M059J (cell line): ENCODE results near the gene VGF. TPM values are rescaled to one million over a fixed set of nuclear protein-coding genes. Genes with fewer than 3 reads are reported as not detected.
"Not testable (repeated sequence)": the region's sequence is repeated elsewhere in the genome, so short reads cannot be mapped to it uniquely, and the experiment has no call there.

Source experiments
- DNase-seq: peaks from one replicate; pipeline ENCODE4 v3.0.0-alpha.2; 2012; ENCODE audit warnings: low read depth
- total RNA-seq: library from RNA; depleted of rRNA; stranded (reverse); fragments of >200 nt; shearing (Covaris generic); gene quantifications from 2 replicates; pipeline ENCODE4 v1.2.3, GENCODE V29; 2014; rRNA removed

VGF gene
- 0.20 TPM in 1 of 2 replicates, not detected in the other for total RNA-seq

- peak; percentile 93 for DNase-seq
Measured at GRCh38 chr7:101165075-101165957, at the start of gene VGF. Gene VGF (minus strand): TSS chr7:101165569. CDS start chr7:101164843, 726 bp downstream.

- no peak for DNase-seq
Measured at GRCh38 chr7:101212014-101212413, 46.6 kb upstream of the VGF start.

- no peak for DNase-seq
Measured at GRCh38 chr7:101211501-101211900, 46.1 kb upstream of the VGF start.

GRCh38 chr7:101210143-101210542, 44.8 kb upstream of the VGF start:
- DNase-seq, result no peak

DNA sequence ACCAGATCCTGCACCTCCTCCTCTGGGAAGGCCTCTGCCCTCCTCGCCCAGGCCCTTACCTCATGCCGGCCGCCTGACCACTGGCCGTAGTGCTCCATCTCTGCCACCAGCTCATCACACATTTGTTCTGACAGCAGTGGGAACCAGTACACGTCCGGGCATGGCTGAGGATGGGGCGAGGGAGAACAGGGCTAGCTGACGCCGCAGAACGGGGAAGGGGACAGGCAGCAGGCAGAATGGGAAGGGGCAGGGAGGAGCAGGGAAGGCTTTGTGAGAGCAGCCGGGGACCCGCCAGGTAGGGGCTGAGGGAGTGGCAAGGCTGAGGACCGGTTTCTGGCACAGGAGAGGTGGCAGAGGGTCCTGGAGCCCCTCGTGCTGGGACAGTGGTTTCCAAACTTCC, 43.4 kb upstream of the VGF start:
- DNase-seq, result no peak

DNA sequence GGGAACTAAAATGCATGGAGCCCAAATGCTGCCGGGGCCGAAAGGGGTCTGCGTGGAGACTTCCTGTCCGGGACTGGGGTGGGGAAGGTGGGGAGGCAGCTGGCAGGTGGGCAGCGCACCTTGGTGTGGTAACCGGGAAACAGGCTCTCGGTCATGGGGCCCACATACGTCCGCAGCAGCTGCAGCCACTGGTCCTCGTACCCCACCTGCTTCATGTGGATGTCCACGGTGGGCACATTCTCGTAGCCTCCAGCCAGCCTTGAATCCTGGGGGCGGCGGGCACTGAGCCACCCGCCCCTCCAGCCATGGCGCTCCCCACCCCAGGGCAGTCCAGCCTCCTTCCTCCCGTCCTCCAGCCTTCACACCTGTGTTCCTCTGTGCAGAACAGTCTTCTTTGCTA, 42.1 kb upstream of the VGF start:
- DNase-seq, result no peak

- DNase-seq, result peak; percentile 15
Measured at GRCh38 chr7:101206665-101207042, 41.3 kb upstream of the VGF start.

DNA sequence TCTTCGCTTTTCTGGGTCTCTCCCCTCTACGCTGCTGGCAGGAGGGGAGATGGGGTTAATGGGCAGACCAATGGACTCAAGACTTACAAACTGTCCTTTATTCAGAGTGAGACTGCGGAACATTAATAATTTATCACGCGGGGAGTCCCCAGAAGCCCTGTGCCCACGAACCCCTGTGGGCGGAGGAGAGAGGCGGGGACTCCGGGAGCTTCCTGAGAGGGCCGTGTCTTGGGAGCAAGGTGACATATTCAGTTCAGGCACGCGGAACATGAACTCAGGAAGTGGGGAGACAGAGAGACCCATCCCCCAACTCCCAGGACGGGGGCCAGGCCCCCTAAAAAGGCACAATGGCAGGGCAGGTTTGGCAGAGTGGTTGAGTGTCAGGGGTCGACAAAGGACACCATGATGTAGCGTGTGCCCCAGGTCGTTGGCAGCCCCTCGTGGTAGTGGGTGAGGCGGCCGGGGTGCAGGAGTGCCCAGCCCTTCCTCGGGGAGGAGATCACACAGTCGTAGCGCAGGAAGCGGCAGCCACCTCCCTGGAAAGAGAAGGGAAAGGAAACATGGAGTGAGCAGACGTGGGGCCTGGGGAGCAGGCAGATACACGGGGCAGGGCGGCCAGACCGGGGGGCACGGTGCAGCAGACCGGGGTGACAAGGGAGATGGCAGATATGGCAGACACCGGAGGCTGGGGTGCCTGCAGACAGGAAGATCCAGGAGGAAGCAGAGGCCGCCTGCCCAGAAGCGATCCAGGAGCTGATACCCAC, 40.7 kb upstream of the VGF start:
- DNase-seq, result no peak

DNA sequence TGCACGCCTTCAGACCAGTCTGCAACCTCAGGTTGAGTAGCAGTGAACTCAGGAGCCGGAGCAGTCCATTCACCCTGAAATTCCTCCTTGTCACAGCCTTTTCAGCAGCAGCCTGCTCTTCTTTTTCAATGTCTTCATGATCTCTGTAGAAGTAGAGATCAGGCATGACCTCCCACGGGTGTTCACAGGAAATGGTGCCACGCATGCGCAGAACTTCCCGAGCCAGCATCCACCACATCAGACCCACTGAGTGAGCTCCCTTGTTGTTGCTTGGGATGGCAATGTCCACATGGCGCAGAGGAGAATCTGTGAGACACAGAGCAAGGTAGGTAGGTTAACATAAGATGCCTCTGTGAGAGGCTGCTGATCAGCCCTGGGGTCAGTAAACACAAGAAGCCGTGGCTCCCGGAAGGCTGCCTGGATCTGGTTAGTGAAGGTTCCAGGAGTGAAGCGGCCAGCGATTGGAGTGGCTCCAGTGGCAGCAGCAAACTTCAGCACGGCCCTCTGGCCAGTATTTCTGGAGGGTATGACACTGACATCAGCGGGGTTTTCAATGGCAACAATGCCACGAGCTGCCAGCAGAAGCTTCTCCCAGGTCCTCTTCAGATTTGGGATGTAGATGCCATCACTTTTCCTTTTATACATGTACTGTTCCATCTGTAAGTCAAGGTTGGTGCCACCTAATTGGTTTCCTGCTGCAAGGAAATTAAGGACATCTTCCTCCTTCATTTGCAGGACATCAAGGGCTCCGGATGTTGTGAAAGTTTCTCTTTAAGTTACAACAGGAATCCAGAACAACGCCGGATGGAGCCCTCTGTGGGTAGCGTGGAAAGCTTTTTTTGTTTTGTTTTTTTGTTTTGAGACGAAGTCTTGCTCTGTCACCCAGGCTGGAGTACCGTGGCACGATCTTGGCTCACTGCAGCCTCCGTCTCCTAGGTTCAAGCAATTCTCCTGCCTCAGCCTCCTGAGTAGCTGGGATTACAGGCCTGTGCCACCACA, 38.7 kb upstream of the VGF start:
- peak; percentile 18 for DNase-seq

DNA sequence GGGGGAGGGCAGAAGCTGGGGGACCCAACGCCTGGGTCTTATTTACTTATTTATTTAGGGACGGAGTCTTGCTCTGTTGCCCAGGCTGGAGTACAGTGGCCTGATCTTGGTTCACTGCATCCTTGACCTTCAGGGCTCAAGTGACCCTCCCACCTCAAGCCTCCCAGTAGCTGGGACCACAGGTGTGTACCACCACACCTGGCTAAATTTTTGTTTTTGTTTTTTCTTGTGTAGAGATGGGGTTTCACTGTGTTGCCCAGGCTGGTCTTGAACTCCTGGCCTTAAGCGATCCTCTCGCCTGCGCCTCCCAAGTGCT, 37.2 kb upstream of the VGF start:
- DNase-seq, result no peak

DNA sequence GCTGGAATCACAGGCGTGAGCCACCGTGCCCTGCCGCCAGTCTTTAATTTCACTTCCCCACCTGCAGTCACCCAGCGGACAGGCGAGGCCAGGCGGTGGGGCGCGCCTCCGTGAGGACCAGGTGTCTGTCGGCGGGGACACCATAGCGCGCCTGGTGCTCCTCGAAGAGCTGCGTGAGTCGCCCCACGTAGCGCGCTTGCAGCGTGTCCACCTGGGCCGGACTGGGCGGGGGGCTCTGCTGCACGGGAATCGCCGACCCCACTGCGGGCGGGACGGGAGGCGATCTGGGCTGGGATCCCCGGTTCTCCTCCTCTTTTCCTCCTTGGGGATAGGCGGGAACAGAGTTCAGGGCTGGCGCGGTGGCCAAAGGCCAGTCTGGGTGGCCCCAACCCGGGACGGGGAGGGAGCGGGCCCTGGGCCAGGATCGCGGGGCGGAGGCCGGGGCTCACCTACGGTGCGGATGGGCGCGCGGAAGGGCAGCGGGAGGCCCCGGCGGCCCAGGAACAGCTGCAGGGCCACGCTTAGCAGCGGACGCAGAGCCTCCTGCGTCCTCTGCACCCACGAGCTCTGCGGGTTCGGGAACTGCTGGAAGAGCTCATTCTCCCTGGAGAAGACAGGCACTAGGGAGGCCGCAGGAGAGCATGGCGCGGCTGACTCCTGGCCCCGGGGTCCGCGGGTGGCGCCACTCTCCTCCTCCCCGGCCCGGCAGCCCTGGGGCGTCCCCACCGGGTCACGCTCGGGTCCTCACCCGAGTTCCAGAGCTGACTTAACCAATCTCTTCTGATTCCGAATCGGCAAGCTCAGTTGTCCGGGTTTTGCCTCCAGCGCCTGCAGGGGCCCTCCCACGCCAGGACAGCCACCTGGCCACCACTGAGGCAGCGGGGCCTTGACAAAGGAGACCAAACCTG, 36.6 kb upstream of the VGF start:
- DNase-seq, result no peak

- DNase-seq, result no peak
Measured at GRCh38 chr7:101200862-101201599, 35.7 kb upstream of the VGF start, which contains the start of gene MOGAT3. Gene MOGAT3 (minus strand): TSS chr7:101201036. CDS start chr7:101200854, 182 bp downstream.

- no peak for DNase-seq
Measured at GRCh38 chr7:101200504-101200861, 35.1 kb upstream of the VGF start.

DNA sequence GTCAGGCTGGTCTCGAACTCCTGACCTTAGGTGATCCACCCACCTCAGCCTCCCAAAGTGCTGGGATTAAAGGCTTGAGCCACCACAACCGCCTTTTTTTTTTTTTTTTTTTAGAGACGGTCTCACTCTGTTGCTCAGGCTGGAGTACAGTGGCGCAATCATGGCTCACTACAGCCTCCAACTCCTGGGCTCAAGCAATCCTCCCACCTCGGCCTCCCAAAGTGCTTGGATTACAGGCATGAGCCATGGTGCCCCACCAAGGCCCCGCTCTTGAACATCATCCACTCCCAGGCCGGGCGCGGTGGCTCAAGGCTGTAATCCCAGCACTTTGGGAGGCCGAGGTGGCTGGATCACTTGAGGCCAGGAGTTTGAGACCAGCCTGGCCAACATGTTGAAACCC, 34.2 kb upstream of the VGF start:
- not testable (repeated sequence) for DNase-seq

GRCh38 chr7:101198476-101198875, 33.1 kb upstream of the VGF start:
- no peak for DNase-seq

- DNase-seq, result no peak
Measured at GRCh38 chr7:101197991-101198390, 32.6 kb upstream of the VGF start.

DNA sequence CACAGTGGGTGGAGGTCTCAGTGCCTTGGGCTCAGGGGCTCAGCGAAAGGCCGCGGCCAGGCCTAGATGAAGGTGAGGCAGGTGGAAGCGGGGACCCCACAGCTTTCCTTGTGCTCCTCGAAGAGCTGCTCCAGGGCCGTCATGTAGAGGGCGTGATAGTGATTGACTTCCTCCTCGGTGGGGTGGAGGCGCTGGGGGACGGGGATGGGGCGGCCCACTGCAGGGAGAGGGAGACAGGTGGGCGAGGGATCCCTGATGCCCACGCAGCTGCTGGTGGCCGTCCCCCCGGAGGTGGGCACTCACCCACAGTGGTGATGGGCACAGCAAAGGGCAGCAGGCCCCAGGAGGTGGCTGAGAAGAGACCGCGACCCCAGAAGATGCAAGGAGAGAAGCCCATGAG, 30.5 kb upstream of the VGF start:
- no peak for DNase-seq

DNA sequence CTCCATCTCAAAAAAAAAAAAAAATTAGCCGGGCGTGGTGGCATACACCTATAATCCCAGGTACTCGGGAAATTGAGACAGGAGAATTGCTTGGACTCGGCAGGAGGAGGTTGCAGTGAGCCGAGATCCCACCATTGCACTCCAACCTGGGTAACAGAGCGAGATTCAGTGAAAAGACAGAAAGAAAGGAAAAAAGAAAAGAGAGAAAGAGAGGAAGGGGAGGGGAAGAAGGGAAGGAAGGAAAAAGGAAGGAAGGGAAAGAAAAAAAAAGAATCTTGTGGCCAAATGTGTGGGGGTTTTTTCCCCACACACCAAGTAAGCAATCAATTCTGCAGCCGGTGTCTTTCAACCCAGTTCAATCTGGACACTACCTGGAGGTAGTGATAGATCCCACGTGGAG, 23.7 kb upstream of the VGF start:
- no peak for DNase-seq

GRCh38 chr7:101186844-101187428, 21.6 kb upstream of the VGF start:
- no peak for DNase-seq

DNA sequence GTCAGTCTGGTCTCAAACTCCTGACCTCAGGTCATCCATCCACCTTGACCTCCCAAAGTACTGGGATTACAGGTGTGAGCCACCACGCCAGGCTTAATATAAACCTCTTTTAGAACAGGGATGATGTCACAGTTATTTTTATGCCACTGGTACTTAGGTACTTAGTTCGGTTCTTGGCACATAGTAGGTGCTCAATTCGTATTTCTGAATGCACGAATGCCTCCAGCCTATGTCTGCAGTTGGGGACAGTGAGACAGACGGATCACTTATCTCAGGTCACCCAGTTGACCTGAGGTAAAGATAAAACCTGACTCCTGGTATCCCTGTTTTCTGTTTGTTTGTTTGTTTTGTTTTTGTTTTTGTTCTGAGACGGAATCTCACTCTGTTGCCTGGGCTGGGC, 20.8 kb upstream of the VGF start:
- DNase-seq, result no peak
